ENCODE measurements around the gene BRD1.
"Not testable (repeated sequence)": the region's sequence is repeated elsewhere in the genome, so short reads cannot be mapped to it uniquely, and the experiment has no call there.

BRD1 gene

DNA sequence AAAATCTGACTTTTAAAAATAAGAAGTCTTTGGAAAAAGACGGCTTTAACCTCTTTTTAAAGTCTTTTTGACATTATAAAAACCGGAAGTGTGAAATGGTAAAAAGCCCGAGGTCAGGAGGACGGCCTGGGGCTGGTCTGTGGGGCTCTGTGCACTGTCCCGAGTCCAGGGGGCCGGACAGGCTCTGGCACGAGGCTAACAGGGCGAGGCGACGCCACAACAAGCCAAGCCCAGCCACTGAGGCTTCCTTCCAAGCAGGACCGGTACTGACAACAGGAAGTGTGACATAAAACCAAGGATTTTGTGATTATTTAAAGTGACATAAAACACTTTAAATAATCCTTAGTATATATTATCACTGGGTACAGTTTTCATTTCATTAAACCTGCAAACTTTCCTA, 39.2 kb downstream of the BRD1 start:
- Mint-ChIP-seq H3K27me3 (no peaks in the 10 kb centered on the region), H3K4me3 (peak overlapping the region; percentile 7), H3K4me1 (peaks cover 46% of the 10 kb centered on the region), H3K36me3 (peaks cover 7% of the 10 kb centered on the region), H3K27ac (no peak overlapping the region), H3K9me3 (no peaks in the 10 kb centered on the region)

- Mint-ChIP-seq H3K27me3 (no peaks in the 10 kb centered on the region), H3K27ac (peak overlapping the region; percentile 87), H3K36me3 (peaks cover 9% of the 10 kb centered on the region), H3K4me1 (peaks cover 44% of the 10 kb centered on the region), H3K9me3 (no peaks in the 10 kb centered on the region), H3K4me3 (peak overlapping the region; percentile 38)
Observed at GRCh38 chr22:49787861-49788260, 39.8 kb downstream of the BRD1 start.

GRCh38 chr22:49786976-49787706, 40.5 kb downstream of the BRD1 start:
- Mint-ChIP-seq H3K4me1 (peaks cover 43% of the 10 kb centered on the region), H3K9me3 (no peaks in the 10 kb centered on the region), H3K27ac (peak overlapping the region; percentile 35), H3K4me3 (no peak overlapping the region), H3K36me3 (peaks cover 9% of the 10 kb centered on the region), H3K27me3 (no peaks in the 10 kb centered on the region)

GRCh38 chr22:49785841-49786471, 41.7 kb downstream of the BRD1 start:
- Mint-ChIP-seq H3K9me3 (no peaks in the 10 kb centered on the region), H3K4me1 (peaks cover 40% of the 10 kb centered on the region), H3K27ac (no peak overlapping the region), H3K27me3 (no peaks in the 10 kb centered on the region), H3K4me3 (no peak overlapping the region), H3K36me3 (peaks cover 9% of the 10 kb centered on the region)

DNA sequence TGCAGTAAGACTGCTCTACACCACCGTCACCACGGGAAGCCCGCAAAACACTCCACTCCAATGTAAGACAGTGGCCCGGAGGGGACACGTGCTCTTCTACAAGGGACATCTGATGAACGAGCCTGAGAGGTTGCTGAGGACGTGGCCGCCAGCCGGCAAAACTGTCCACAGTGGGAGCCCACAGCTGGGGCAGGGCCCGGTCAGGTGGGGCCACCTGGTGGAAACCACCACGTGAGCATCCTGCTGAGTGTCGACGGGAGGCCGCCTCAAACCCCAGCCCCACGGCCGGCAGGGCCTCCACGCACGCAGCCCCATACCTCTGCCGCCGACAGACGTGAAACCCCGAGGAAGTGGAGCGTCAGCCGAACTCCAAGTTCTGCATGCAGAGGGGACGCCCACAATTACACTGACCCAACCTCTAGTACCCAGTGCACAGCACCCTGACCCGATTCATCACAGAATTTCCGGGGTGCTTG, 42.6 kb downstream of the BRD1 start:
- H3K4me1 Mint-ChIP-seq, result peaks cover 33% of the 10 kb centered on the region
- no peak overlapping the region for H3K4me3 Mint-ChIP-seq
- H3K36me3 Mint-ChIP-seq, result peaks cover 9% of the 10 kb centered on the region
- H3K27ac Mint-ChIP-seq, result no peak overlapping the region
- no peaks in the 10 kb centered on the region for H3K9me3 Mint-ChIP-seq
- H3K27me3 Mint-ChIP-seq, result no peaks in the 10 kb centered on the region

DNA sequence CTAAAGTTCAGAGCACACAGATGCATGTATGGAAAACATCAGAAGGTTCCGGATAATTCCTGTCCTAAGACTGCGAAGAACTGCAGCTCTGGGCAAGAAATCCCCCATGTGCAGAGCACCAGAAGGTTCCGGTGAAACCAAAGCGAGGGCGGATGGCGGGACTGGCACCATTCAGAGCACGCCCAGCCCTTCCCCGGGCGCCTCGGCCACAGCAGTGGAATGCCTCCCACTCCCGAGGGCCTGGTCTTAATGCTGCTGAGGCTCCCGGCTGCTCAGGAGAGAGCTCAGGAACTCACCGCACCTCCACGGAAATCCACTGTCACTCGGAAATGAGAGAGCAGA, 43.1 kb downstream of the BRD1 start:
- H3K27me3 Mint-ChIP-seq, result no peaks in the 10 kb centered on the region
- no peak overlapping the region for H3K27ac Mint-ChIP-seq
- H3K9me3 Mint-ChIP-seq, result no peaks in the 10 kb centered on the region
- H3K4me1 Mint-ChIP-seq, result peaks cover 30% of the 10 kb centered on the region
- no peak overlapping the region for H3K4me3 Mint-ChIP-seq
- peaks cover 9% of the 10 kb centered on the region for H3K36me3 Mint-ChIP-seq

GRCh38 chr22:49783926-49784629, 43.6 kb downstream of the BRD1 start:
- Mint-ChIP-seq H3K4me3 (no peak overlapping the region), H3K27me3 (no peaks in the 10 kb centered on the region), H3K4me1 (peaks cover 25% of the 10 kb centered on the region), H3K27ac (no peak overlapping the region), H3K36me3 (peaks cover 9% of the 10 kb centered on the region), H3K9me3 (no peaks in the 10 kb centered on the region)

DNA sequence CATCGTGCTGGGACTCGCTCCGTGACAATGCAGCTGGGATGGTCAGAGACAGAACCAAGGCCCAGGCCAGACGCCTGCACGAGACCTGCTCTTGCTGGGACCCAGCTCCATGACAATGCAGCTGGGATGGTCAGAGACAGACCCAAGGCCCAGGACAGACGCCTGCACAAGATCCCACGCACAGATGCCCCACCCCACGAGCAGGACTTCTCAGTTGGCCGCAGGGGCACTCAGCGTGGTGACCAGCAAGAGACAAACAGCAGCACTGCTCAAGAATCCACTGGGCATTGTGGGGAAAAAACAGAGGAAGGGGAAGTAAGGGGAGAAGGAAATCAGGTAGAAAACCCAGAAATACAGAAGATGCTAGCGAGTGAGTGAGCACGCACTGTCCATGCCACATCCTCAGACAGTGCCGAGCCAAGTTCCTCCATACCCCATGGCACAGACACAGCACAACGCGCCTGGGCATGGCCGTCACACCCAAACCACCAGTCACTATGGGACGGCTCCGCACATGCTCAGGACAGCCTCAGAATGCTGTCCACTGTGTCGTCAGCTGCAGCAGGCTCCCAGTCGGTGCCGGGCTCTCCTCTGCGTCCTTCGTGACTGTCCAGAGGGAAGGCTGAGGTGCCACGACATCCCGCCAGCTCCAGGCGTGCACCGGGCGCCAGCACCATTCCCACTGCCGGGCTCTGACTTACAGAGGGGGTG, 44.5 kb downstream of the BRD1 start:
- no peak overlapping the region for H3K4me3 Mint-ChIP-seq
- no peaks in the 10 kb centered on the region for H3K9me3 Mint-ChIP-seq
- H3K27ac Mint-ChIP-seq, result no peak overlapping the region
- H3K4me1 Mint-ChIP-seq, result peaks cover 16% of the 10 kb centered on the region
- H3K27me3 Mint-ChIP-seq, result no peaks in the 10 kb centered on the region
- peaks cover 8% of the 10 kb centered on the region for H3K36me3 Mint-ChIP-seq

GRCh38 chr22:49781886-49782285, 45.8 kb downstream of the BRD1 start:
- H3K9me3 Mint-ChIP-seq, H3K4me1 Mint-ChIP-seq, H3K36me3 Mint-ChIP-seq, H3K4me3 Mint-ChIP-seq, H3K27me3 Mint-ChIP-seq, H3K27ac Mint-ChIP-seq: not testable (repeated sequence)

DNA sequence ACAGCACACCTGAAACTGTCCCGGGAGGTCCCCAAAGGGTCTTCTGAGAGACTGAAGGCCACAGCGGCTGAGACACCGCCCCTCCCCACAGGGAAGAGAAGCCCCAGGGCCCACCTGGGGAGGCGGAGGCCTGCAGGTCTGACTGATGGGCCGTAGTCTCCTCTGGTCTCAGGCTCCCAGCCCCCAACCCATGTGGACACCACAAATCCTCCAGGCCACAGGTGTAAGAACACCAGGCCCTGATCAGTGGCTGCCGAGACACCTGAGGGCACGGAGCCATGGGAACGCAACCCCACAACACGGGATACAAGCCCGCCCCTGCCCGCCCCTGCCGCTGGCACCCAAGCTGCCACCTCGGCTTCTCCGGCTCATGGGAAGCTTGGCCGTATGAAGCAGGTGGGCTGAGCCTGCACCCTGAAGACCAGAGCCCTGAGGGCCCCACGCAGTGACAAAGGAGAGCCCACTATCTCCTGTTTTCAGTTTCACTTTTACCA, 46.3 kb downstream of the BRD1 start:
- no peaks in the 10 kb centered on the region for H3K9me3 Mint-ChIP-seq
- no peaks in the 10 kb centered on the region for H3K27me3 Mint-ChIP-seq
- peaks cover 7% of the 10 kb centered on the region for H3K4me1 Mint-ChIP-seq
- H3K36me3 Mint-ChIP-seq, result peaks cover 2% of the 10 kb centered on the region
- no peak overlapping the region for H3K27ac Mint-ChIP-seq
- H3K4me3 Mint-ChIP-seq, result no peak overlapping the region

DNA sequence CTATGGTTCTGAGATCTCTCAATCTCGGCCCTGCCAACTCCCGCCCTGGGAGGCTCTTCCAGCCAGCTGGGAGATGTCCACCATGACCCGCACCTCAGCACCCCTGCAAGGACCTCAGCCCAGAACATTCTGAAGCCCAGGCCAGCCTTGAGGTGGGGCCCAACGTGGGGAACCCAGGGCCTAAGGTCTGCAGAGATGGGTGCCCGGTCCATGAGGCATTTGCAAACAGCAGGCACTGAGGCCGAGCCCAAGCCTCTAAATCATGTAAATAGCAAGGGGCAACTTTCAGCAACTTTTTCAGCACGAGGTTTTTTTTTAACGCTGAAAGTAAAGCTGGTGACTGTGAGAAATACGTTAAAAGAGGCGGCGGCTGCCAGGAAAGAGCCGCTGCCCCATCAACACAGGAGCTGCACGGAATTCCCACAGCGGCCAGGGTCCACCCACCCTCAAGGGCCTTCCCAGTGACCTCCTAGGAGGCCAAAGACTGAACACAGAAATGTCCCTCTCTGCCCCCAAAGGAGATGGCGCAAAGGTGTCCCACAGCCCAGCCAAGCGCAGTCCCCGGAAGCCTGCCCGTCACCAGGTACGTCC, 46.9 kb downstream of the BRD1 start:
- H3K4me3 Mint-ChIP-seq, result no peak overlapping the region
- no peak overlapping the region for H3K27ac Mint-ChIP-seq
- peaks cover 7% of the 10 kb centered on the region for H3K4me1 Mint-ChIP-seq
- H3K27me3 Mint-ChIP-seq, result no peaks in the 10 kb centered on the region
- H3K36me3 Mint-ChIP-seq, result peaks cover 2% of the 10 kb centered on the region
- no peaks in the 10 kb centered on the region for H3K9me3 Mint-ChIP-seq

DNA sequence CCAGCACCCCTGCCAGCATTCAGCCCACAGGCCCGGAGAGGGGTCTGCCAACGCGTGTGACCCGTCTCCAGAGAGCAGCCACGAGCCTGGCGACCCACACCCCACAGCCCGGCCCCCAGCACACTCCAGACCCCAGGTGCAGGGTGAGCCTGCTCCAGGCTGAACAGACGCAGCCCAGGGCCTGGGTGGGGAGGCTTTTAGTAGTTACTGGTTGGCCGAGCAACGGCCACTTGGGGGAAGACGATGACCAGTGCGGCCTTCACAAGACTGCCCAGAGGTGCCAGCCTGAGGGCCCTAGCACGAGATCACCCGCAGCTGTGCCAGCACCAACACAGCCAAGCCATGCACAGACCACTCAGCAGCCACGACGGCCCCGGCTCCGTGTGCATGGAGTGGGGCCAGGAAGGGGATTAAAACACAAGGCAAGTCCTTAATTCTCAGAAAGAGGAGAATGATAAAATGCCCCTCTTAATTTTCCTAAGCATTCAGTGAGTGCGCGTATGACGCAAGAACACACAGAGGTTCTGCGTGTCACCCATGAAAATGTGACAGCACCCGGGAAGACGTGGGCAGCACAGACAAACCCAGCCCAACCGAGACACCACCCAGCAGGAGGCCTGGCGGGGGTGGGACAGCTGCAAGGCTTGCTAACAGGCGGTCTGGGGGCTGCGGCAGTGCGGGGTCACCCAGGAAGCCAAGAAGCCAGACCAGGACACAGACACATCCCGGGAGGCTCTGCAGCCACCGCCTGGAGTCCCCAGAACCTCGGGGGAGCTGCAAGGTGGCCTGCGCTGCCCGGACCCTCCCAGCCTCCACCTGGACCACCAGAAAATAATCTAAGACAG, 47.6 kb downstream of the BRD1 start:
- peaks cover 7% of the 10 kb centered on the region for H3K4me1 Mint-ChIP-seq
- no peaks in the 10 kb centered on the region for H3K9me3 Mint-ChIP-seq
- H3K27me3 Mint-ChIP-seq, result no peaks in the 10 kb centered on the region
- peaks cover 2% of the 10 kb centered on the region for H3K36me3 Mint-ChIP-seq
- no peak overlapping the region for H3K4me3 Mint-ChIP-seq
- H3K27ac Mint-ChIP-seq, result no peak overlapping the region

- no peaks in the 10 kb centered on the region for H3K27me3 Mint-ChIP-seq
- peaks cover 2% of the 10 kb centered on the region for H3K36me3 Mint-ChIP-seq
Observed at GRCh38 chr22:49779211-49779610, 48.5 kb downstream of the BRD1 start.

GRCh38 chr22:49777569-49778249, 50.0 kb downstream of the BRD1 start:
- Mint-ChIP-seq H3K27me3 (no peaks in the 10 kb centered on the region), H3K4me1 (peaks cover 12% of the 10 kb centered on the region), H3K4me3 (no peak overlapping the region), H3K9me3 (no peaks in the 10 kb centered on the region), H3K27ac (no peak overlapping the region), H3K36me3 (peaks cover 2% of the 10 kb centered on the region)

More at GRCh38 chr22:49779211-49779610, 48.5 kb downstream of the BRD1 start:
- Mint-ChIP-seq H3K4me1 (peaks cover 7% of the 10 kb centered on the region), H3K4me3 (no peak overlapping the region), H3K27ac (no peak overlapping the region), H3K9me3 (no peaks in the 10 kb centered on the region)

Data from activated naive CD4-positive, alpha-beta T cell treated with anti-CD3 and anti-CD28 coated beads, Interleukin-2, amount 50 U/mL, for 24 hours (primary cell).